NCI-H69 (cell line): ENCODE results near the gene LLGL2.

Experiments
- DNase-seq: peaks from one replicate; lab custom pipeline; 2025; lab: John Stamatoyannopoulos, UW

Gene LLGL2

GRCh38 chr17:75523647-75524046 lies 1.9 kb upstream of the LLGL2 start:
- no peak for DNase-seq

DNA sequence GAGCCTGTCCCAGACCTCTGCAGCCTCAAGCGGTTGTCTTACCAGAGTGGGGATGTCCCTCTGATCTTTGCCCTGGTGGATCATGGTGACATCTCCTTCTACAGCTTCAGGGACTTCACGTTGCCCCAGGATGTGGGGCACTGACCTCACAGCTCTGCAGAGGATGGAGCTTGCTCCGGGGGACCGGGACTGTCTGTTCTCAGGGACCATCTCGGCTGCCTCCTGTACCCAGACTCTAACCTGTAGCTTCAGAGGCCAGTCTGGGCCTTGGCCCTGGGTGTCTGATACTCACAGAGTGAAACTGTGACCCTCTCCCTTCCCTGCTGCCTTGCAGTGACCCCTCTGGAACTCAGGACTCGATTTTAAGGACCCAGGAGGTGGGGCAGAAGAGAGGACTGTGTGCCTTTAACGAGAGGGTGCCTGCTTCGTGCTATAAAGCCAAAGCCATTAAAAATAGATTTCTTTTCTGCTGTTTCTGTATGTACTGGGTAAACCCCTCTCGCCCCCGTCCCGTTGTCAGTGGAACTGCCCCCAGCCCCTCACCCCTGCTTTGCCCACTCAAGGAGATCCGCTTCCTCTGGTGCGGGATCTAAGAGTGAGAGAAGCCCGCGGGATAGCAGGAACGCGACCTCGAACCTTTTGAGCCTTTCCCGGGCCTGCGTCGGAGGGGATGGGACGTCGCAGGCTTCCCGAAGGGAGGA lies 1.1 kb upstream of the LLGL2 start:
- DNase-seq = peak; percentile 45

GRCh38 chr17:75525806-75526554 lies 483 bp downstream of the LLGL2 start:
- DNase-seq = peak; percentile 63

- DNase-seq = peak; percentile 64
Observed at GRCh38 chr17:75526555-75527270, 1.2 kb downstream of the LLGL2 start.

- DNase-seq = no peak
Observed at GRCh38 chr17:75530837-75531720, 5.6 kb downstream of the LLGL2 start.

GRCh38 chr17:75531721-75532072 lies 6.2 kb downstream of the LLGL2 start:
- DNase-seq = no peak

GRCh38 chr17:75535119-75535537 lies 9.6 kb downstream of the LLGL2 start:
- DNase-seq = no peak

DNA sequence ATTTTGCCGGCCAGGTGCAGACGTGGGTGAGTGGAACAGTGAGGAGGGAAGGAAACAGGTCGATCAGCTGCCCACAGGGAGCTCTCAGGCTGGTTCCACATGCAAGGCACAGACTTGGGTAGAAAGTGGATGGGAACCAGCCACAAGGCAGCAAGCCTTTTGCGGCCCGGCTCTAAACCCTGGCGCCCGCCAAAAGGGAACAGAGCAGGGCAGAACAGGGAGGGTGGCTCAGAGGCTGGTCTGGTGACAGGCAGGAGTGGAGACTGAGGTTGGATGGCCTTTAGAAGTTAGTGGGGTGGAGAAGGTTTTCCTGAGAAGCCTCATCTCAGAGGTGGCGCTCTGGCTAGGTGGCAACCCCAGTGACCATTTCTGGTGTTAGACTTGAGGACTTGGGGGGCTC lies 10.4 kb downstream of the LLGL2 start:
- no peak for DNase-seq

DNA sequence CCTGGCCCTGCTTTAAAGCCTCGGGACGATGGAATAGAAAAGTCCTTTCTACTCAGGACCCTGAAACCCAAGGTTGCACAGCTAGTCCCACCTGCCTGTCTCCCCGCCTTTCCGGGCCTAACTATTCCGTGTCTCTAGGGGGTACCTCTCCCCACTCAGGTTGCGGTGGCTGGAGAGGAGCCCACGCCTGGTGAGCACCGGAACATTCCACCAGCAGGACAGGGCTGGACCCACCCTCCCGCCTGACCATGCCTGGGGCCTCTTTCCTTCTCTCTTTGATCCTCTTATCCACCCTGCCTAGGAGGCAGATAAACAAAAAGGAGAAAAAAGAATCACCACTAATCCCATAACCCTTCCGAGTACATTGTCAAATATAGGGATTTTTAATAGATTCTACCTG lies 10.9 kb downstream of the LLGL2 start:
- DNase-seq = no peak

- peak; percentile 32 for DNase-seq
Observed at GRCh38 chr17:75539967-75540729, 14.7 kb downstream of the LLGL2 start.

GRCh38 chr17:75540923-75541503 lies 15.5 kb downstream of the LLGL2 start:
- no peak for DNase-seq

GRCh38 chr17:75542229-75542628 lies 16.7 kb downstream of the LLGL2 start:
- DNase-seq = no peak

GRCh38 chr17:75542728-75543336 lies 17.3 kb downstream of the LLGL2 start:
- no peak for DNase-seq

DNA sequence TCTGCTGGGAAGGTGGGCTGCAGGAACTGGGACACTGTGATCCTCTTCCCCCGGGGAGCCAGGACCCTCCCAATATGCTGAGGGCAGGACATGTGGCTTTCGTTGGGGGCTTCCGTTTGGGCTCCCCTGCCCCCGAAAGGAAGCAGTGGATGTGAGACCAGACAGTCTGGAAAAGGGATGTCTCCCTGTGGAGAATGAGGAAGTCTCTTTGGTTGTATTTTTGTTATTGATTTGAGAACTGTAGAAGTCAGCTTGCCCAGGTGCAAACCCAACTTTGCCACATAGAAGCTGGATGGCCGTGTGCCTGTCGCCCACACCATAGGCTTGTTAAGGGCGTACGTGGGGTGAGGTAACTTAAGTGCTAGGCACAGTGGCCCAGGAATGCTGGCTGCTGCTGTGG lies 18.8 kb downstream of the LLGL2 start:
- DNase-seq = no peak

DNA sequence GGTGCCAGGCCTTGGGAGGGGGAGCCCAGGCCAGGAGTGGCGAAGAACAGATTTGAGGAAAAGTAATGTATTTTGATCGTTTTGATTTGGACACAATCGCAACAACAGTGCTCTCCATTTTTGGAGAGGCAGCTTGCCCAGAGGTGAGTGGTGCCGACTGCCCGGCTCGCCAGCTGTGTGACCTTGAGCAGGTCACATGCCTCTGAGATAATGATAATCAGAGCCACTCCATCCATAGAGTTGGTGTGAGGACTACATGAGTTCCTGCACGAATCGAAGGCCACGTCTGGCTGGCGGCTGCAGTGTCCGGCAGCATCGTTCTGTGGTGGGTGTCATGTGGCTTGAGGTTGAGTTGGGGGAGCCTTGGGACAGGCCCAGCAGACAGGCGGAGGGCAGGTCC lies 20.7 kb downstream of the LLGL2 start:
- DNase-seq = no peak

DNA sequence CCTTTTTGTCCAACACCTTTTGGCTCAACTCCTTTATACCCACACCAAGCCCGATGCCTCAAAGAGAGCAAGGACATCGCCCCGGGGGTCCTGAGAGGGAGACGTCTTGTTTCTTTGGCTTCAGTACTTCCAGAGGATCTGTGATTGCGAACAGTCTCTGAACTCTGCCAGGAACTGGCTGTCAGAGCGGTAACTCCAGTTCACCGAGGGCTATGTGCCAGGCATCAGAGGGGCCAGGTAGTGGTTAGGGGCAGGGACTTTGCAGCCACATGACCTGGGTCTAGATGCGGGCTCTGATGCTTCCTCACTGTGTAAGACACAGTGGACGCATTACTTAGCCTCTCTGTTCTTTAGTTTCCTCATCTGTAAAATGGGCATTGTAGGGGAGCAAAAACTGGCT lies 21.6 kb downstream of the LLGL2 start:
- no peak for DNase-seq

DNA sequence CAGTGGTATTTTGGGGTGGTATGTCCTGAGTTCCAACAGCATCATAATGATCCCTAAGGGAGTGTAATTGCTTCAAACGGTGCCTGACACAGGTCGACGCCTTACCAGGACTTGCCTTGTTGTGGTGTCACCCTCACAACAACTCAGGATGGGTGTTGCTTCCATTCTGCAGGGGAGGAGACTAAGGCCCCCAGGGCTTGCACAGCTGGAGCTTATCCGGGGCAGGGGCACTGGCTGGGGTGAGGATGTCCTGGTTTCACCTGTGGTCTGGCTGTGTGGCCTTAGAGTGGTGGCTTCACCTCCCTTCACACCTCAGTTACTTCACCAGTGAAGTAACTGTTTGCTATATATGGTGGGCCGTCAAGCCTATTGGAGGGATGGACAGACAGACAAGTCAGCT lies 23.3 kb downstream of the LLGL2 start:
- DNase-seq = peak; percentile 51

- DNase-seq = peak; percentile 95
Observed at GRCh38 chr17:75549246-75550138, 24.0 kb downstream of the LLGL2 start.

DNA sequence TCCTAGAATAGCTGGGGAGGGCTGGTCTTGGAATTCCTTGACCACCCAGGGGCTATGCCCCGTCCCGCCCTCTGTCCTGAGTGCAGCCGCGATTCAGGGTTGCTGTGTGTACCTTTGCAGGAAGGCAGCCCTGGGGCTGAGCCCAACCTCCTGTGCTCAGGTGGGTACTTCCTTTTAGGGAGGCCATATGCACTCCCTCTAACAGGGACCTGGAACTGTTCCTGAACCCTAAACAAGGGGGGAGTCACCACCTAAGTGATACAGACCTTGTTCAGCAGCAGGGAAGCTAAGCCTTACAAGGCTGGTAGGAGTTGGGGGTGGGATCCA lies 24.6 kb downstream of the LLGL2 start:
- peak; percentile 56 for DNase-seq

- no peak for DNase-seq
Observed at GRCh38 chr17:75551266-75551665, 25.8 kb downstream of the LLGL2 start.
